Measurements from ENCODE around the gene MTFP1.
"Not testable (repeated sequence)": the region's sequence is repeated elsewhere in the genome, so short reads cannot be mapped to it uniquely, and the experiment has no call there.

The MTFP1 gene

GRCh38 chr22:30400159-30400558 is 25.4 kb upstream of the MTFP1 start:
- H3K27ac ChIP-seq (ENCODE audit: low read length) = no peak overlapping the region
- H3K9me2 ChIP-seq (replicated peaks; ENCODE audit: insufficient read depth, low read length) = no peaks in the 10 kb centered on the region
- H2AFZ ChIP-seq (ENCODE audit: low read length) = no peak overlapping the region
- no peak for TF ChIP-seq EZH2 (optimal IDR thresholded peaks at IDR 0.05; ENCODE audit: low read depth, low read length)
- no peak for DNase-seq
- no peak overlapping the region for H3K4me3 ChIP-seq (ENCODE audit: low read length)
- no peaks in the 10 kb centered on the region for H3K79me2 ChIP-seq (ENCODE audit: low read length)
- H3K4me1 ChIP-seq (ENCODE audit: low read length) = no peaks in the 10 kb centered on the region
- H3K27me3 ChIP-seq (replicated peaks; ENCODE audit: insufficient read depth, low read length) = peaks cover 20% of the 10 kb centered on the region
- no peaks in the 10 kb centered on the region for H3F3A ChIP-seq (ENCODE audit: insufficient read depth, low read length)
- no peaks in the 10 kb centered on the region for H3K9me3 ChIP-seq (replicated peaks; ENCODE audit: insufficient read depth, low read length)
- H4K20me1 ChIP-seq (ENCODE audit: insufficient read depth, low read length) = no peaks in the 10 kb centered on the region
- H3K36me3 ChIP-seq (replicated peaks; ENCODE audit: insufficient read depth, low read length) = no peaks in the 10 kb centered on the region
- H3K9ac ChIP-seq (ENCODE audit: low read length) = no peak overlapping the region
- H3K4me2 ChIP-seq (ENCODE audit: low read depth, low read length) = no peak overlapping the region

GRCh38 chr22:30401024-30401423 is 24.5 kb upstream of the MTFP1 start:
- H3K9me2 ChIP-seq (replicated peaks; ENCODE audit: insufficient read depth, low read length); H3K4me1 ChIP-seq (ENCODE audit: low read length); H3K4me2 ChIP-seq (ENCODE audit: low read depth, low read length); H3F3A ChIP-seq (ENCODE audit: insufficient read depth, low read length); H3K9me3 ChIP-seq (replicated peaks; ENCODE audit: insufficient read depth, low read length); H3K79me2 ChIP-seq (ENCODE audit: low read length); H4K20me1 ChIP-seq (ENCODE audit: insufficient read depth, low read length); H3K9ac ChIP-seq (ENCODE audit: low read length); DNase-seq; H3K4me3 ChIP-seq (ENCODE audit: low read length); H3K36me3 ChIP-seq (replicated peaks; ENCODE audit: insufficient read depth, low read length); H3K27ac ChIP-seq (ENCODE audit: low read length); H2AFZ ChIP-seq (ENCODE audit: low read length): not testable (repeated sequence)
- peaks cover 20% of the 10 kb centered on the region for H3K27me3 ChIP-seq (replicated peaks; ENCODE audit: insufficient read depth, low read length)

DNA sequence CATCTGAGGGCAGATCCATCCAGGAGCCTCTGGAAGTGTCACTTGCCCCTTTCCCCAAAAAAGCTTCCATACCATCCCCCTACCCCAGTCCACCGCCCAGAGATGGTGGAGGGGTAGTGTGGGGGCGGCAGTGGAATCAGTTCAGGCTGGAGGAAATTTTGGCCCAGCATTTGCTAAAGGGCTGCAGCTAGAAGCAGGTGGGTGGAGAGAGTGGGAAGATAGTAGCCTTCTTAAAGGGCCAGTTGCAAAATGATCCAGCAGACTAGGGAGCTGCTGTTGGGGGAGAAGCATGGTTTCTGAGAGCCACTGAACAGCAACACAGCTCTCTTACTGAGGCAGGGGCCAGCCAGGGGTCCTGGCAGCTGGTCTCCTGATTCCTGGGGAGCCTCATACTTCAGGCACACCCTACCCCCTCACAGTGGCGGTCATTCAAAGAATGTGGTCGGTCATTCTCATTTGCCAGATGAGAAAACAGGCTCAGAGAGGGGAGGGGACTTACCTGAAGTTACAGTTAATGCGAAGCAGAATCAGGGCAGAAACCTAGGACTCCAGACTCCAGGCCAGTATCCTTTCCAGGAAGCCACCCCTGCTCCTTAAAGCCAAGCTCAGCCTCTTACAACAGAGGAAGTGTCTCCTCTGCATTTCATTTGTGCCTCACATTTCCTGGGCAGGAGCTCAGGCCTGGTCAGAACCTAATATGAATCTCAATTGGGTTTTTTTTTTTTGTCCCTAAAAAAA is 23.4 kb upstream of the MTFP1 start:
- H3K9ac ChIP-seq (ENCODE audit: low read length) = no peak overlapping the region
- TF ChIP-seq EZH2phosphoT487 (IDR thresholded peaks at IDR 0.05; ENCODE audit: low read length) (no peak), CTCF (IDR thresholded peaks at IDR 0.05; ENCODE audit: low read length) (no peak), EZH2 (optimal IDR thresholded peaks at IDR 0.05; ENCODE audit: low read depth, low read length) (no peak)
- no peaks in the 10 kb centered on the region for H3K9me3 ChIP-seq (replicated peaks; ENCODE audit: insufficient read depth, low read length)
- no peak overlapping the region for H3K4me2 ChIP-seq (ENCODE audit: low read depth, low read length)
- H3K4me1 ChIP-seq (ENCODE audit: low read length) = no peaks in the 10 kb centered on the region
- no peaks in the 10 kb centered on the region for H3F3A ChIP-seq (ENCODE audit: insufficient read depth, low read length)
- H2AFZ ChIP-seq (ENCODE audit: low read length) = no peak overlapping the region
- H3K79me2 ChIP-seq (ENCODE audit: low read length) = no peaks in the 10 kb centered on the region
- peaks cover 19% of the 10 kb centered on the region for H3K27me3 ChIP-seq (replicated peaks; ENCODE audit: insufficient read depth, low read length)
- no peak for DNase-seq
- no peaks in the 10 kb centered on the region for H3K9me2 ChIP-seq (replicated peaks; ENCODE audit: insufficient read depth, low read length)
- no peaks in the 10 kb centered on the region for H3K36me3 ChIP-seq (replicated peaks; ENCODE audit: insufficient read depth, low read length)
- no peak overlapping the region for H3K4me3 ChIP-seq (ENCODE audit: low read length)
- no peaks in the 10 kb centered on the region for H4K20me1 ChIP-seq (ENCODE audit: insufficient read depth, low read length)
- no peak overlapping the region for H3K27ac ChIP-seq (ENCODE audit: low read length)

- not testable (repeated sequence) for H3K9me3 ChIP-seq (replicated peaks; ENCODE audit: insufficient read depth, low read length); H4K20me1 ChIP-seq (ENCODE audit: insufficient read depth, low read length); H2AFZ ChIP-seq (ENCODE audit: low read length); H3K9me2 ChIP-seq (replicated peaks; ENCODE audit: insufficient read depth, low read length); H3K4me1 ChIP-seq (ENCODE audit: low read length); H3K27ac ChIP-seq (ENCODE audit: low read length); H3F3A ChIP-seq (ENCODE audit: insufficient read depth, low read length); H3K36me3 ChIP-seq (replicated peaks; ENCODE audit: insufficient read depth, low read length); H3K4me3 ChIP-seq (ENCODE audit: low read length); DNase-seq; H3K79me2 ChIP-seq (ENCODE audit: low read length); H3K9ac ChIP-seq (ENCODE audit: low read length); H3K4me2 ChIP-seq (ENCODE audit: low read depth, low read length)
- peaks cover 13% of the 10 kb centered on the region for H3K27me3 ChIP-seq (replicated peaks; ENCODE audit: insufficient read depth, low read length)
Measured at GRCh38 chr22:30402766-30403104, 22.8 kb upstream of the MTFP1 start.

- no peak overlapping the region for H3K4me2 ChIP-seq (ENCODE audit: low read depth, low read length)
- H3K36me3 ChIP-seq (replicated peaks; ENCODE audit: insufficient read depth, low read length) = no peaks in the 10 kb centered on the region
- H3K4me1 ChIP-seq (ENCODE audit: low read length) = no peaks in the 10 kb centered on the region
- H3K4me3 ChIP-seq (ENCODE audit: low read length) = no peak overlapping the region
- H3K79me2 ChIP-seq (ENCODE audit: low read length) = no peaks in the 10 kb centered on the region
- H3K9me2 ChIP-seq (replicated peaks; ENCODE audit: insufficient read depth, low read length) = no peaks in the 10 kb centered on the region
- no peaks in the 10 kb centered on the region; the same call in 1 of the 2 replicates for H3K27me3 ChIP-seq (replicated peaks; ENCODE audit: insufficient read depth, low read length)
- no peak for TF ChIP-seq EZH2phosphoT487 (IDR thresholded peaks at IDR 0.05; ENCODE audit: low read length)
- no peak for TF ChIP-seq CTCF (IDR thresholded peaks at IDR 0.05; ENCODE audit: low read length)
- no peak for TF ChIP-seq EZH2 (optimal IDR thresholded peaks at IDR 0.05; ENCODE audit: low read depth, low read length)
- no peak for DNase-seq
- no peaks in the 10 kb centered on the region for H3F3A ChIP-seq (ENCODE audit: insufficient read depth, low read length)
- H3K9ac ChIP-seq (ENCODE audit: low read length) = no peak overlapping the region
- H3K27ac ChIP-seq (ENCODE audit: low read length) = no peak overlapping the region
- H4K20me1 ChIP-seq (ENCODE audit: insufficient read depth, low read length) = no peaks in the 10 kb centered on the region
- no peak overlapping the region for H2AFZ ChIP-seq (ENCODE audit: low read length)
- no peaks in the 10 kb centered on the region for H3K9me3 ChIP-seq (replicated peaks; ENCODE audit: insufficient read depth, low read length)
Measured at GRCh38 chr22:30404307-30404706, 21.3 kb upstream of the MTFP1 start.

All from MM.1S (cell line).